GM23248 (cell line): ENCODE measurements around the gene MAP2.

ENCODE experiments used
- EZH2 ChIP-seq: fragments of 200-600 bp; sonication (generic); IDR thresholded peaks from 2 replicates; pipeline ENCODE4 v1.6.1; 2018; ENCODE audit warnings: antibody characterized with exemption, mild to moderate bottlenecking; ENCODE audit not compliant: insufficient read depth, poor library complexity, severe bottlenecking
- EZH2phosphoT487 ChIP-seq: fragments of 200-600 bp; sonication (generic); IDR thresholded peaks from 2 replicates; pipeline ENCODE4 v1.6.1; 2018; ENCODE audit warnings: antibody characterized with exemption, moderate library complexity, mild to moderate bottlenecking, low read depth; ENCODE audit not compliant: insufficient read depth

GRCh38 chr2:209533391-209533790 is 109.5 kb downstream of the MAP2 start:
- TF ChIP-seq EZH2phosphoT487 (no peak), EZH2 (no peak)
